Stimulated activated CD8-positive, alpha-beta memory T cell treated with anti-CD3 and anti-CD28 coated beads, Interleukin-12 subunit alpha, Interleukin-12 subunit beta, amount 100 ng/mL, for 24 hours (primary cell): ENCODE data around the gene CRISPLD2.
"Not testable (repeated sequence)": the region's sequence is repeated elsewhere in the genome, so short reads cannot be mapped to it uniquely, and the experiment has no call there.

Source experiments
- DNase-seq: peaks from one replicate; pipeline ENCODE4 v3.0.0-alpha.2; 2020; ENCODE audit errors: extremely low read depth

CRISPLD2 gene

GRCh38 chr16:84839956-84840355 lies 20.2 kb downstream of the CRISPLD2 start:
- no peak for DNase-seq

- no peak for DNase-seq
Observed at GRCh38 chr16:84840687-84841627, 21.2 kb downstream of the CRISPLD2 start.

- no peak for DNase-seq
Observed at GRCh38 chr16:84841787-84842300, 22.1 kb downstream of the CRISPLD2 start.

GRCh38 chr16:84842516-84843148 lies 22.8 kb downstream of the CRISPLD2 start:
- DNase-seq: no peak

GRCh38 chr16:84843149-84844048 lies 23.6 kb downstream of the CRISPLD2 start:
- DNase-seq: no peak

- no peak for DNase-seq
Observed at GRCh38 chr16:84844049-84844350, 24.2 kb downstream of the CRISPLD2 start.

GRCh38 chr16:84844559-84845495 lies 25.0 kb downstream of the CRISPLD2 start:
- no peak for DNase-seq

GRCh38 chr16:84845496-84846002 lies 25.8 kb downstream of the CRISPLD2 start:
- DNase-seq: no peak

- DNase-seq: no peak
Observed at GRCh38 chr16:84847564-84848355, 28.0 kb downstream of the CRISPLD2 start.

- DNase-seq: no peak
Observed at GRCh38 chr16:84848986-84849634, 29.3 kb downstream of the CRISPLD2 start.

GRCh38 chr16:84849751-84850150 lies 30.0 kb downstream of the CRISPLD2 start:
- DNase-seq: no peak

- DNase-seq: no peak
Observed at GRCh38 chr16:84850714-84851113, 30.9 kb downstream of the CRISPLD2 start.

GRCh38 chr16:84851192-84852127 lies 31.7 kb downstream of the CRISPLD2 start:
- no peak for DNase-seq

GRCh38 chr16:84853534-84853933 lies 33.7 kb downstream of the CRISPLD2 start:
- no peak for DNase-seq

- no peak for DNase-seq
Observed at GRCh38 chr16:84854759-84855158, 35.0 kb downstream of the CRISPLD2 start.

- DNase-seq: not testable (repeated sequence)
Observed at GRCh38 chr16:84855435-84856202, 35.8 kb downstream of the CRISPLD2 start.

- DNase-seq: not testable (repeated sequence)
Observed at GRCh38 chr16:84856203-84856581, 36.4 kb downstream of the CRISPLD2 start.
